GOT3 (cell line): Measurements from ENCODE around the gene TPPP.
"Not testable (repeated sequence)": the region's sequence is repeated elsewhere in the genome, so short reads cannot be mapped to it uniquely, and the experiment has no call there.

Source experiments
- DNase-seq: peaks from one replicate; lab custom pipeline; 2025; ENCODE audit warnings: mixed read lengths; lab: John Stamatoyannopoulos, UW

Gene TPPP

GRCh38 chr5:693271-694041 lies at the start of gene TPPP:
Gene TPPP, minus strand, starts transcription at chr5:693352. Its CDS starts 15,292 bp downstream, at chr5:678060.
- not testable (repeated sequence) for DNase-seq

- DNase-seq: not testable (repeated sequence)
These were observed 49.1 kb upstream of the TPPP start for GRCh38 chr5:742276-742675.

GRCh38 chr5:734145-734544 lies 41.0 kb upstream of the TPPP start:
- DNase-seq: not testable (repeated sequence)

- not testable (repeated sequence) for DNase-seq
These were observed 39.8 kb upstream of the TPPP start for GRCh38 chr5:732754-733454.

- not testable (repeated sequence) for DNase-seq
These were observed 36.1 kb upstream of the TPPP start for GRCh38 chr5:729225-729624.

GRCh38 chr5:727087-727486 lies 33.9 kb upstream of the TPPP start:
- not testable (repeated sequence) for DNase-seq

GRCh38 chr5:723865-724264 lies 30.7 kb upstream of the TPPP start:
- not testable (repeated sequence) for DNase-seq

- not testable (repeated sequence) for DNase-seq
These were observed 30.2 kb upstream of the TPPP start for GRCh38 chr5:723309-723708.

- not testable (repeated sequence) for DNase-seq
These were observed 26.2 kb upstream of the TPPP start for GRCh38 chr5:719379-719778.

GRCh38 chr5:717143-717542 lies 24.0 kb upstream of the TPPP start:
- no peak for DNase-seq

GRCh38 chr5:716740-717139 lies 23.6 kb upstream of the TPPP start:
- DNase-seq: not testable (repeated sequence)

- not testable (repeated sequence) for DNase-seq
These were observed 22.5 kb upstream of the TPPP start for GRCh38 chr5:715636-716035.

- not testable (repeated sequence) for DNase-seq
These were observed 21.3 kb upstream of the TPPP start for GRCh38 chr5:714215-715118.

GRCh38 chr5:713686-714085 lies 20.5 kb upstream of the TPPP start:
- DNase-seq: not testable (repeated sequence)

GRCh38 chr5:708848-709517 lies 15.8 kb upstream of the TPPP start:
- not testable (repeated sequence) for DNase-seq

- DNase-seq: not testable (repeated sequence)
These were observed 15.2 kb upstream of the TPPP start for GRCh38 chr5:708374-708773.

- not testable (repeated sequence) for DNase-seq
These were observed 13.0 kb upstream of the TPPP start for GRCh38 chr5:706127-706526.

- not testable (repeated sequence) for DNase-seq
These were observed 3.9 kb upstream of the TPPP start for GRCh38 chr5:696753-697702.

- not testable (repeated sequence) for DNase-seq
These were observed 3.0 kb upstream of the TPPP start for GRCh38 chr5:696191-696590.

GRCh38 chr5:695475-695874 lies 2.3 kb upstream of the TPPP start:
- not testable (repeated sequence) for DNase-seq
